GM18519 (cell line): Measurements from ENCODE around the gene OLAH.
A peak's percentile ranks its signal among the peaks of the same experiment; 100 is the strongest.

ENCODE experiments used
- ATAC-seq: cut with Tn5 transposase; IDR thresholded peaks from one replicate; pipeline ENCODE4 v1.9.1; 2021; ENCODE audit warnings: mild to moderate bottlenecking, moderate library complexity; ENCODE audit not compliant: unreplicated experiment, low FRiP score

Gene OLAH

GRCh38 chr10:15122477-15123030 lies 78.8 kb downstream of the OLAH start:
- ATAC-seq: peak; percentile 85
